GM20000 (cell line): Measurements from ENCODE around the gene MYPN.

ENCODE experiments used
- DNase-seq: peaks from one replicate; pipeline ENCODE4 v3.0.0; 2012; ENCODE audit warnings: low spot score
- TF ChIP-seq, protein P1 (sequence below): IDR thresholded peaks from 2 replicates; pipeline ENCODE4 v1.5.1; 2012; ENCODE audit warnings: mild to moderate bottlenecking, control low read depth; ENCODE audit errors: extremely low read depth, missing control alignments

MYPN gene

GRCh38 chr10:68077026-68077425 is 32.3 kb upstream of the MYPN start:
- no peak for DNase-seq
- TF ChIP-seq, protein P1, sequence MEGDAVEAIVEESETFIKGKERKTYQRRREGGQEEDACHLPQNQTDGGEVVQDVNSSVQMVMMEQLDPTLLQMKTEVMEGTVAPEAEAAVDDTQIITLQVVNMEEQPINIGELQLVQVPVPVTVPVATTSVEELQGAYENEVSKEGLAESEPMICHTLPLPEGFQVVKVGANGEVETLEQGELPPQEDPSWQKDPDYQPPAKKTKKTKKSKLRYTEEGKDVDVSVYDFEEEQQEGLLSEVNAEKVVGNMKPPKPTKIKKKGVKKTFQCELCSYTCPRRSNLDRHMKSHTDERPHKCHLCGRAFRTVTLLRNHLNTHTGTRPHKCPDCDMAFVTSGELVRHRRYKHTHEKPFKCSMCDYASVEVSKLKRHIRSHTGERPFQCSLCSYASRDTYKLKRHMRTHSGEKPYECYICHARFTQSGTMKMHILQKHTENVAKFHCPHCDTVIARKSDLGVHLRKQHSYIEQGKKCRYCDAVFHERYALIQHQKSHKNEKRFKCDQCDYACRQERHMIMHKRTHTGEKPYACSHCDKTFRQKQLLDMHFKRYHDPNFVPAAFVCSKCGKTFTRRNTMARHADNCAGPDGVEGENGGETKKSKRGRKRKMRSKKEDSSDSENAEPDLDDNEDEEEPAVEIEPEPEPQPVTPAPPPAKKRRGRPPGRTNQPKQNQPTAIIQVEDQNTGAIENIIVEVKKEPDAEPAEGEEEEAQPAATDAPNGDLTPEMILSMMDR: no peak

- TF ChIP-seq, protein P1: no peak
- DNase-seq: no peak
Measured at GRCh38 chr10:68079434-68079833, 29.9 kb upstream of the MYPN start.

GRCh38 chr10:68080853-68081431 is 28.3 kb upstream of the MYPN start:
- no peak for DNase-seq
- TF ChIP-seq, protein P1: no peak

- TF ChIP-seq, protein P1: no peak
- DNase-seq: no peak
Measured at GRCh38 chr10:68081916-68082315, 27.4 kb upstream of the MYPN start.

DNA sequence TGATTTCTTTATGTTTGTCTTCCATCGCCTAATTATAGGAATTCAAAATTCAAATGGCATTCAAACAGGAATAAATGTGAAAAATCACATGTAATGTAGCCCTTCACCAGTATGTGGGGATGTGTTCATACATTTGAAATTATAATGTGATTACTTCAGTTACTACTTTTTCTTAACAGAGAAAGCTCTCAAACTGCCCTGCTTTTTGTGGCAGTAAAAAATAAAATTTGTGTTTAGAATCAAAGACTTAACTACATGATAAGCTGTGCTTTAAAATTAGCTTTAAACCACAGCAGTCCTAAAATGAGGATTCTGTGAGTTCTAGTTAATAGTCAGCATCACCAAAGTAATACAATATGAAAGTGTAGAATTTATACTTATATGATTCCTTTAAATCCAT is 26.4 kb upstream of the MYPN start:
- DNase-seq: no peak
- TF ChIP-seq, protein P1: no peak

GRCh38 chr10:68083953-68084352 is 25.3 kb upstream of the MYPN start:
- no peak for DNase-seq
- TF ChIP-seq, protein P1: no peak

DNA sequence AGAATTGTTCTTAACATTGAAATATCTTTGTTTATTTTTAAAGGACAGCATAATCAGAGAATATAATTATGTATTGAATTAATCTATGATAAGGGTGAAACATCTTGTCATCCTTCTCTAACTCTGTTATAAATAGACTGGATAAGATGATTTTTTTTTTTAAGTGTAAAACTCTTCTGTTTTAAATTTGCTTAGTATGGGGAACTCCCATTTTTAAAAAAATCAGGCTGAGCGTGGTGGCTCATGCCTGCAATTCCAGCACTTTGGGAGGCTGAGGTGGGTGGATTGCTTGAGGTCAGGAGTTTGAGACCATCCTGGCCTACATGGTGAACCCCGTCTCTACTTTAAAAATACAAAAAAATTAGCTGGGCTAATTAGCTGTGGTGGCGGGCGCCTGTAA is 24.8 kb upstream of the MYPN start:
- TF ChIP-seq, protein P1: no peak
- no peak for DNase-seq
